HL-60 (cell line): ENCODE results near the gene ARHGAP26.

Experiments
- GABPA ChIP-seq: IDR thresholded peaks from 2 replicates; pipeline ENCODE4 v1.6.1; 2012; ENCODE audit warnings: low read depth
- POLR2AphosphoS5 ChIP-seq: IDR thresholded peaks from 2 replicates; pipeline ENCODE4 v1.6.1; 2012; ENCODE audit warnings: low read depth
- TF ChIP-seq, protein P1 (sequence below): IDR thresholded peaks from one replicate; pipeline ENCODE4 v1.5.1; 2011; ENCODE audit warnings: low read length, control low read depth, inconsistent platforms; ENCODE audit not compliant: insufficient read depth

DNA sequence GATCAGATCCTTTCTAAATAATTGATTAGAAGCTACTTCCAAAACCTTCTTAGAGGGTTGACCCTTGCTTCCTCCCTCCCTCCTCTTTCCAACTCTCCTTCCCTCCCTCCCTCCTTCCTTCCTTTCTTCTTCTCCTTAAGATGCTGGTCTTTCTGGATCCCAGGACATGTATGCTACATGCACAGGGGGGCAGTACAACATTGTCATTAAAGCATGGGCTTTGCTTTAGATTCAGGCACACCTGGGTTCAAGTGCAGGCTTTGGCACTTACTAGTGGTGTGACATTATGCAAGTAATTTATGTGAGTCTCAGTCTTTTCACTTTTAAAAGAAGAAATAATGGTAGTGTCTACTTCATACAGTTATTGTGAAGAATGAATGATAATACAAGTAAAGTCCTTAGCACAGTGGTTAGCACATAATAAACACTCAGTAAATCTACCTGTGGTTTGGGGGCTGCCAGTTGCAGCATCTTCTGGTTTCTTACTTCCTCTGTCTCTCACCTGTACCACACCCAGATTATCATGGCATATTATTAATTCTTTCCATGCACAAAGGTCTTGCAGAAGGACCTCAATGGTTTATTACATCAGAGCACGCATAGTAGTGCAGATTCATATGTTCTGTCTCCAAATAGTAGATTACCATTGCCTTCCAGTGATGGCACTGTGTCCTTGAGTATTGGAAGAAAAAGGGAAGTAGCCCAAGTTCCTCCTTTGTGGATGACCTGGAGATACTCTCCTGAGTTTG lies 154.1 kb downstream of the ARHGAP26 start:
- TF ChIP-seq, protein P1, sequence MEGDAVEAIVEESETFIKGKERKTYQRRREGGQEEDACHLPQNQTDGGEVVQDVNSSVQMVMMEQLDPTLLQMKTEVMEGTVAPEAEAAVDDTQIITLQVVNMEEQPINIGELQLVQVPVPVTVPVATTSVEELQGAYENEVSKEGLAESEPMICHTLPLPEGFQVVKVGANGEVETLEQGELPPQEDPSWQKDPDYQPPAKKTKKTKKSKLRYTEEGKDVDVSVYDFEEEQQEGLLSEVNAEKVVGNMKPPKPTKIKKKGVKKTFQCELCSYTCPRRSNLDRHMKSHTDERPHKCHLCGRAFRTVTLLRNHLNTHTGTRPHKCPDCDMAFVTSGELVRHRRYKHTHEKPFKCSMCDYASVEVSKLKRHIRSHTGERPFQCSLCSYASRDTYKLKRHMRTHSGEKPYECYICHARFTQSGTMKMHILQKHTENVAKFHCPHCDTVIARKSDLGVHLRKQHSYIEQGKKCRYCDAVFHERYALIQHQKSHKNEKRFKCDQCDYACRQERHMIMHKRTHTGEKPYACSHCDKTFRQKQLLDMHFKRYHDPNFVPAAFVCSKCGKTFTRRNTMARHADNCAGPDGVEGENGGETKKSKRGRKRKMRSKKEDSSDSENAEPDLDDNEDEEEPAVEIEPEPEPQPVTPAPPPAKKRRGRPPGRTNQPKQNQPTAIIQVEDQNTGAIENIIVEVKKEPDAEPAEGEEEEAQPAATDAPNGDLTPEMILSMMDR: no peak
- TF ChIP-seq POLR2AphosphoS5 (no peak), GABPA (no peak)
